DLD1 (cell line): ENCODE results near the gene DDX43.
"Not testable (repeated sequence)": the region's sequence is repeated elsewhere in the genome, so short reads cannot be mapped to it uniquely, and the experiment has no call there.

Experiments
- in situ Hi-C: cut with HindIII; loops from 2 replicates; pipeline ENCODE4 v1.10.0; 2017; ENCODE audit warnings: low sequenced_read_pairs

Gene DDX43

GRCh38 chr6:73388800-73389512 lies 5.7 kb upstream of the DDX43 start:
- in situ Hi-C loops, result no loop called here

- in situ Hi-C loops, result no loop called here
These were observed 4.8 kb upstream of the DDX43 start for GRCh38 chr6:73389854-73390253.

GRCh38 chr6:73391675-73392074 lies 3.0 kb upstream of the DDX43 start:
- in situ Hi-C loops, result no loop called here

- in situ Hi-C loops, result not testable (repeated sequence)
These were observed 2.4 kb upstream of the DDX43 start for GRCh38 chr6:73392188-73392587.

GRCh38 chr6:73393278-73393677 lies 1.4 kb upstream of the DDX43 start:
- in situ Hi-C loops, result no loop called here

- in situ Hi-C loops, result no loop called here
These were observed 1.2 kb downstream of the DDX43 start for GRCh38 chr6:73395875-73396274.

DNA sequence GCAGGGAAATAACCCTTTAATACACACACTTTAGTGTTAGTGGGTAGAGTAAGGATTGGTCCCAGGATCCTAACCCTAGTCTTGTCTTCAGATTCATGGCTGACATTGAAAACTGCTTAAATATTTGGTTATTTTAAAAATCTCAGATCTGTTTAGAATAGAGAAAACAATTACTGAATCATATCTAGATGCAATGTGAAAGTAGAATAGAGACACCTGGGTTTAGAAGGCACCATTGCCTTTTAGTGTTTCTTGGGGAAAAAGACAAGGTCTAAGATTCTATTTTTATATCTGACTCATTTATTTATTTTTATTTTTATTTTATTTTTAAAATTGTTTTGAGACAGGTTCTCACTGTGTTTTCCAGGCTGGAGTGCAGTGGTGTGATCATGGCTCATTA lies 6.0 kb downstream of the DDX43 start:
- in situ Hi-C loops, result no loop called here

- in situ Hi-C loops, result no loop called here
These were observed 14.8 kb downstream of the DDX43 start for GRCh38 chr6:73409395-73409794.

DNA sequence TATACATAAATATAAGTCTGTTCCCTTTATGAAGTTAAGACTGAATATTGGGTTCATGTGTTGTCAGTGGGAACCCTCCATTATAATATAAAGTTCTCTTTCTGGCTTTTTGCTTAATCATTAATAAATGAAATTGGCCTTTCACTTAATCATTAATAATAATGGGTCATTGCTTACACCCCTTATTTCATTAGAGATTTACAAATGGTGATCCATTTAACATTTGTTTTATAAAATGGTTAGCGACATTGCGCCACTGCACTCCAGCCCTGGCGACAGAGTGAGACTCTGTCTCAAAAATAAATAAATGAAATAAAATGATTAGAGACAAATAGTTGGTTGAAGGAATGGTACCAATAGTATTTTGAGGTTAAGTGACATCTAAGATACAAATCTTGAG lies 18.5 kb downstream of the DDX43 start:
- in situ Hi-C loops, result no loop called here

- in situ Hi-C loops, result no loop called here
These were observed 23.6 kb downstream of the DDX43 start for GRCh38 chr6:73418081-73418741.

DNA sequence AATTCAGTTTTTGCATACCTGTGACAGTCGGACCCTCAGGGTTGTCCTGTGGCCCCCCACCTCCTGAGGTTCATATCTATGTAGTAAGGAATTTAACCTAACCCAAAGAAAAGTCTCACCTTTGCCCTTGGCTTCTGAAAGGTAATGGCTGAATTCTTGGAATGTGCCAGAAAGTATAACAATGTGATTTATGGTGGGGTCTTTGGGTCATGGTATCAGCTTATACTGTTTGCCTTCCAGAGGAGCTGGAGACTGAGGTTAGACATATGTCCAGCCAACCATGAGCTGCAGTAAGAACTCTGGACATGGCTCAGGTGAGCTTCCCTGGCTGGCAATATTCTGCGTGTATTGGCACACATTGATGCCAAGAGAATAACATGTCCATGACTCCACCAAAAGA lies 26.9 kb downstream of the DDX43 start:
- in situ Hi-C loops, result no loop called here

DNA sequence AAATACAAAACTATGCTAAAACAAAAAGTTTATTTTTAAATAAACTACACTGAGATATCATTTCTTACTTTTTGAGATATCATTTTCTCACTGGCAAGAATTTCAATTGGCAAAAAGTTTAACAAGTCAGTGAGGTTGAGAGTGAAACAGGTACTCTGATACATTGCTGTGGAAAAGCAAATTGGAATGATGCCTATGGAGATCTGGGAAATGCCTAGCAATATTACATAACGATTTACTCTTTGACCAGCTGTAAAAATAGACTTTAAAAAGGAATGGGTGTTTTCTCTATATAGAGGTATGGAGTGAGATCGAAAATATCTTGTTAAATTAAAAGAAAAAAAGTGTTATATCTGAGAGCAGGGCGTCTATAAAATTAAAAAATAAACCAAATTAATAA lies 40.6 kb downstream of the DDX43 start:
- in situ Hi-C loops, result no loop called here

- in situ Hi-C loops, result no loop called here
These were observed 48.9 kb downstream of the DDX43 start for GRCh38 chr6:73443555-73443954.

DNA sequence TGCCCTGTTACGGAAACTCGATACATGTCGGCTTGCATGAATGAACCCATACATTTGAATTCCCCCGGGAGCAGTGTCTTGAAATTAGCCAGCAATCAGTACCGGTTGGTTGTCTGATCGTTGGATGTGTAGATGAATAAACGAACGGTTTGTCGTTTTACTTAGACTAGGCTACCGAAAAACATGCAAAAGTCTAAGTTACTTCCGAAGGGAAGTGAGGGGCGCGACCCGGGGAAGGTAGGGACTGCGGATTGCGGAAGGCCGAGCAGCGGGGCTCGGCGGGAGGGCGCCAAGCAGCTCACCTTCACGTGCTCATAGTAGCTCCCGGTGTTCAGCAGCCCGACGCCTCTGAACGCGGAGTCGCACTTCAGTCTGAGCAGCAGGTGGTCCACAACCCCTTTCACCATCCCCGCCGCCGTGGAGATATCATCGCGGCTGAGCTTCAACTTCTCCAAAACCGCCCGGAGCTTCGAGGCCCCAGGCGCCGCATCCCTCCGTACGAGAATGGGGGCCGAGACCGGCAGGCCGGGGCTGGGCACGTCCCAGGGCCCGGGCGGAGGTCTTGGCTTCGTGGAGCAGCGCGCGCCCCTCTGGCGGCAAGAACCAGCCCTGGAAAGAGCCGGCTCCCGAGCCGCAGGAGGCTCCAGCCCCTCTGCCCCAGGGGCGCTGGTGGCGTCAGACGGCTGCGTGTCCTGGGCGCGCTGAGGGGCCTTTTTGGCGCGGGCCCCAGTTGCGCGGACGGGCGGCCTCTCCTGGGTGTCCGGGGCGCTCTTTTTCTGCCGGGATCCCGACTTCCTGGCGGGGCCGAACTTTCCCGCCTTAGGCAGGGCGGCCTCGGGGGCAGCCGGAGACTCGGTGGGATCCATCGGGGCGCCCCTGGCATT lies 56.8 kb downstream of the DDX43 start:
- in situ Hi-C loops, result no loop called here

GRCh38 chr6:73452107-73452461 lies 57.5 kb downstream of the DDX43 start, which contains the start of gene CGAS:
TSS of gene CGAS (minus strand) at chr6:73452297. CDS start at chr6:73452181, 116 bp downstream.
- in situ Hi-C loops, result no loop called here

GRCh38 chr6:73455865-73456629 lies 61.4 kb downstream of the DDX43 start:
- in situ Hi-C loops, result no loop called here

- in situ Hi-C loops, result not testable (repeated sequence)
These were observed 64.8 kb downstream of the DDX43 start for GRCh38 chr6:73459474-73459873.

- in situ Hi-C loops, result no loop called here
These were observed 65.4 kb downstream of the DDX43 start for GRCh38 chr6:73460056-73460455.

GRCh38 chr6:73461537-73462350 lies 67.1 kb downstream of the DDX43 start, which contains the start of gene MTO1:
TSS of gene MTO1 (plus strand) at chr6:73461737. CDS start at chr6:73461855, 118 bp downstream.
- in situ Hi-C loops, result no loop called here
